ENCODE data around the gene ZFYVE21.

- TF ChIP-seq EZH2 (IDR thresholded peaks at IDR 0.05) (no peak), CEBPB (IDR thresholded peaks at IDR 0.05; ENCODE audit: low read depth) (no peak), EZH2phosphoT487 (IDR thresholded peaks at IDR 0.05; ENCODE audit: borderline replicate concordance) (no peak), CTCF (IDR thresholded peaks at IDR 0.05 in 2 of 3, conservative IDR thresholded peaks at IDR 0.05 in 1 of 3; ENCODE audit: borderline replicate concordance in 1 of 3, insufficient read depth in 1 of 3, low read depth in 2 of 3, low read length in 2 of 3) (no peak), MAX (IDR thresholded peaks at IDR 0.05) (no peak)
Observed at GRCh38 chr14:103675957-103676356, 39.7 kb upstream of the ZFYVE21 start.
